Retinal pigment epithelial cell (primary cell): ENCODE results near the gene TSPAN31.

ENCODE experiments used
- DNase-seq: peaks from one replicate; pipeline ENCODE4 v3.0.0-alpha.2; 2010; ENCODE audit warnings: low read depth
- H3K4me3 ChIP-seq: 2 replicates; pipeline ENCODE4 v1.5.1; 2011; ENCODE audit warnings: mild to moderate bottlenecking, low read length, control low read depth, moderate library complexity
- CTCF ChIP-seq: conservative IDR thresholded peaks from 2 replicates; pipeline ENCODE4 v1.5.1; 2011; ENCODE audit warnings: low read depth, low read length, control low read depth, inconsistent platforms

Gene TSPAN31

GRCh38 chr12:57795354-57795753 lies 50.5 kb downstream of the TSPAN31 start:
- no peak for DNase-seq
- no peak overlapping the region for H3K4me3 ChIP-seq
- TF ChIP-seq CTCF: no peak

GRCh38 chr12:57796996-57797395 lies 52.2 kb downstream of the TSPAN31 start:
- DNase-seq: no peak
- TF ChIP-seq CTCF: no peak
- no peak overlapping the region for H3K4me3 ChIP-seq

- H3K4me3 ChIP-seq: no peak overlapping the region
- DNase-seq: no peak
- TF ChIP-seq CTCF: no peak
Measured at GRCh38 chr12:57797933-57798332, 53.1 kb downstream of the TSPAN31 start.
